Fibroblast of mammary gland (primary cell): ENCODE data around the gene DHX15.
"Not testable (repeated sequence)": the region's sequence is repeated elsewhere in the genome, so short reads cannot be mapped to it uniquely, and the experiment has no call there.

ENCODE experiments used
- DNase-seq: peaks from one replicate; pipeline ENCODE4 v3.0.0-alpha.2; 2010; ENCODE audit warnings: low read depth
- H3K4me3 ChIP-seq: 2 replicates; pipeline ENCODE4 v1.5.1; 2011; ENCODE audit warnings: low read depth, mild to moderate bottlenecking, low read length, moderate library complexity; ENCODE audit not compliant: control insufficient read depth
- TF ChIP-seq, protein P1 (sequence below): conservative IDR thresholded peaks from 2 replicates; pipeline ENCODE4 v1.5.1; 2011; ENCODE audit warnings: low read depth, low read length, inconsistent platforms; ENCODE audit not compliant: control insufficient read depth, insufficient read depth

DHX15 gene

DNA sequence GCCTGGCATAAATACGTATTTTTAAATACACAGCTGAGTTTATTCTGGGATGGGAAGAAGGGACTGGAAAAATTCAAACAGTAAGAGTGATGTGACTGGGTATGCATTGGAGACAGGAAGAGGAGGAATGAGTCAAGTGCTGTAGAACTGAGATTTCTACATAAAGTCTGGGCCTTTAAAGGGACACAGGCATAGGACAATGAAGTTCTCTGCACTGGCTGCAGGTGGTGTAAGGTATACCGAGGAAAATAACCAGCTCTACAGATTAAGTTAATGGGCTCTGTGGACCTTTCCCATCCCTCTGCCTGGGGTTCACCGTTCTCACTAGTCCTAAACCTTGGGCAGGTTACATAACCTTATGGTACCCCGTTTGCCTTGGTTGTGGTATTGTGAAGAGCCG lies 68.7 kb downstream of the DHX15 start:
- DNase-seq = no peak
- no peak overlapping the region for H3K4me3 ChIP-seq
- TF ChIP-seq, protein P1, sequence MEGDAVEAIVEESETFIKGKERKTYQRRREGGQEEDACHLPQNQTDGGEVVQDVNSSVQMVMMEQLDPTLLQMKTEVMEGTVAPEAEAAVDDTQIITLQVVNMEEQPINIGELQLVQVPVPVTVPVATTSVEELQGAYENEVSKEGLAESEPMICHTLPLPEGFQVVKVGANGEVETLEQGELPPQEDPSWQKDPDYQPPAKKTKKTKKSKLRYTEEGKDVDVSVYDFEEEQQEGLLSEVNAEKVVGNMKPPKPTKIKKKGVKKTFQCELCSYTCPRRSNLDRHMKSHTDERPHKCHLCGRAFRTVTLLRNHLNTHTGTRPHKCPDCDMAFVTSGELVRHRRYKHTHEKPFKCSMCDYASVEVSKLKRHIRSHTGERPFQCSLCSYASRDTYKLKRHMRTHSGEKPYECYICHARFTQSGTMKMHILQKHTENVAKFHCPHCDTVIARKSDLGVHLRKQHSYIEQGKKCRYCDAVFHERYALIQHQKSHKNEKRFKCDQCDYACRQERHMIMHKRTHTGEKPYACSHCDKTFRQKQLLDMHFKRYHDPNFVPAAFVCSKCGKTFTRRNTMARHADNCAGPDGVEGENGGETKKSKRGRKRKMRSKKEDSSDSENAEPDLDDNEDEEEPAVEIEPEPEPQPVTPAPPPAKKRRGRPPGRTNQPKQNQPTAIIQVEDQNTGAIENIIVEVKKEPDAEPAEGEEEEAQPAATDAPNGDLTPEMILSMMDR = no peak

DNA sequence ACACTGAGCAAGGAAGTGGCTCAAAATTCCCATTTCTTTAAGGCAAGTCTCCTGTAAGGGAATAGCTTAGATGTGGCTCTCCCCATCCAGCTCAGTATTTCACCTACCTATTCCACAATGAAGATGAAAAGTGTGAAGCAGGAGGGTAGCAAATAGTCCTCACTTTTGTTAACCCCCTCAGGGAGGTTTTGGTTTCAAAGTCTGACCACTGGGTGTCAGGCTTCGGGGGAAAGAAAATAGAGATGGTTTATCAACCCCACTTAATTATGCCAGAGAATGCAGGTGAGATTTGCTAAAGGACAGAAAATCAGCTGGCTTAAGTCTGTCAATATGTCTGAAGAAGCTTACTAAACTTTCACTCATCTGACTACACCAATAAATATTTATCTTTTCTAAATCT lies 69.5 kb downstream of the DHX15 start:
- TF ChIP-seq, protein P1 = peak; percentile 39
- H3K4me3 ChIP-seq = no peak overlapping the region
- DNase-seq = no peak

DNA sequence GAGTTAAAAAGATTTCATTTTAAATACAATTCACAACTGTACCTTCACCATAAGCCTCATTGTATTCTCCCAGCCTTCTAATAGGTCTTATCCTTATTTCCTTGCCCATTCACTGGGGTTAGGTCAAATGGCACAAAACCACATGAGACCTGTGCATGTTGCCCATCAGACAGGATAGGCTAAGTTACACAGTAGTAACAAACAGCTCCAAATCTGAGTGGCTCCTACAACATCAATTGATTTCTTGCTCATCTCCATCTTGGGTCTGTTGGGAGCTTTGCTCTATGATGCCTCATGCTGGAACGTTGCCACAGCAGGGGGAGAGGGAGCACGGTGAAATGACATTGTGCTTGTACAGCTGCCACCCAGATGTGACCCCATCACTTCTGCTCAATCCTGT lies 70.6 kb downstream of the DHX15 start:
- no peak overlapping the region for H3K4me3 ChIP-seq
- DNase-seq = no peak
- TF ChIP-seq, protein P1 = no peak

DNA sequence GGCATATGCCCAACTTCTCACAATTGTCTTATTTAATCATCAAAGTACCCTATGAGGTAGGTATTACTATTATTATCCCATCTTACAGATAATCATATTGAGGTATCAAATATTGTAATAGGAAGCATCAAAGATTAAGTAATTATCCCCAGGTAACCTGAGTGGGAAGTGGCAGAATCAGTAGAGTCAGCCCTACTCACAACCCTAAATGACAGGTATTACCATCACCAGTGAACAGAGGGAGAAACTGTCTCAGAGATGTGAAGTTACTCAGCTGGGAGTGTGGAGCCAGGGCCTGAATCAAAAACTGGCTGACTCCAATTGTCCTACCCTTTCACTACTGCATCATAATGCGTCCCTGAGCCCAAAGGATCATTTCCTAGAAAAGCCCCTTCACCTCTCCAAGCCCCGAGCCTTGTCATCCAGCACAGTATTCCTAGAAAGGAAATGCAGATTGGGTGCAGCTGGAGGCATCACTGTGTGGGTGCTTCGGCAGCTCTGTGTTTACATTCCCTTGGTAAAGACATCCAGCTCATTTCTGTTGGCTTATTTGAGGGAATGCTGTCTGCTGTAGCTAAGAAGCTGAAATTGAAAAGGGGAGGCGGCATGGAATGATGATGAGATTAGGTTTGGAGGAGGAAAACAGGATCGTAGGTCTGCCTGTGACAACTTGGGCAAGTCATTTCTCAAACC lies 72.8 kb downstream of the DHX15 start:
- no peak overlapping the region for H3K4me3 ChIP-seq
- TF ChIP-seq, protein P1 = no peak
- DNase-seq = no peak

DNA sequence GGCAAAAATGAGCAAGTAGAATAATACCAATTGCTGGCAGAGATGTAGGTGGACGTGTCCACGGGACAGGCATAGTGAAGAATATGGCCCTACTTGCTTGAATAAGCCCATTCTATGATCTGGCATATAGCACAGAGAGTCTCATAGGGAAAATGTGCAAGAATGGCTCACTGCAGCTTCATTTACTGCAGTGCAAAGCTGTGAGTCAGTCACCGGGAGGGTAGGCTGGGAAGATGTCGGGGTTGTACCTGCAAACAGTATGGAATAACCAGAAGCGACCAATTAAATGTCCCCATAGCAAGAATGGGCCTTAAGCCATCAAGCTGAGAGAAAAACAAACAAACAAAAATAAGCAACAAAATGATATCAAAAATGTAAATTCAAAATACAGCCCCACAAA lies 74.3 kb downstream of the DHX15 start:
- no peak for DNase-seq
- no peak overlapping the region for H3K4me3 ChIP-seq
- TF ChIP-seq, protein P1 = no peak

DNA sequence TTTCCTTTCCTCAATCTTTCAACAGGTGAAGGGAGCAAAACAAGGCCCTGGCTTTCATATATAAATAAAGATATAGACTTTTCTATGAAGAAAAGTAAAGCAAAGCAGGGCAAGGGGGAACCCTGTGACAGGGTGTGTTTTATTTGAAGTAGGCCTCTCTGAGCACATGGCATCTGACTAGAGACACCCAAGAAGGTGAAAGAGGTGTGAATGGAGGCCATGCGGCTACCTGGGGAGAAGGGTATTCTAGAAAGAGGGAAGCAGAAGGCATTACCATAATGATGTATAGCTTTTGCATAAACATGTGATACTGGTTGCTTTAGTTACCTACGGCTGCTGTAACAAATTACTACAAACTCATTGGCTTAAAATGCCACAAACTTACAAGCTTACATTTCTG lies 75.8 kb downstream of the DHX15 start:
- TF ChIP-seq, protein P1 = no peak
- H3K4me3 ChIP-seq = no peak overlapping the region
- DNase-seq = no peak

DNA sequence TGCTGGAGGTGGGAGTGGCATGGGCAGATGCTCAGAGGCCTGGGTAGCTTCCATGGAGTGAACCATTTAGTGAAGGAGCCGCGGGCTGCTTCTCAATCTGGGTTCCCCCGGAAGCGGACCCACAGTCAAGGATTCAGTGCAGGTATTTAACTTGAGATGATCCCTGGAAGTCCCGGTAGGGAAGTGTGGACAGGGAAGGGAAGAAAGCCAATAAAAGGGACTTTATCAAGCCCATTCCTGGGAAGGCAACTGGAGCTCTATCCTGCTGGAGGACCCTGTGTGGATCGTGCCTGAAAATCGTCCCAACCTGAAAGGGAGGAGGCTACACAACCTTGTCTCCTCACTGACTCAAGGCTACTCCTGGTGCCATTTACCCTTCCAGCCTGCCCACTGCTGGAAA lies 76.9 kb downstream of the DHX15 start:
- TF ChIP-seq, protein P1 = no peak
- no peak overlapping the region for H3K4me3 ChIP-seq
- DNase-seq = no peak

DNA sequence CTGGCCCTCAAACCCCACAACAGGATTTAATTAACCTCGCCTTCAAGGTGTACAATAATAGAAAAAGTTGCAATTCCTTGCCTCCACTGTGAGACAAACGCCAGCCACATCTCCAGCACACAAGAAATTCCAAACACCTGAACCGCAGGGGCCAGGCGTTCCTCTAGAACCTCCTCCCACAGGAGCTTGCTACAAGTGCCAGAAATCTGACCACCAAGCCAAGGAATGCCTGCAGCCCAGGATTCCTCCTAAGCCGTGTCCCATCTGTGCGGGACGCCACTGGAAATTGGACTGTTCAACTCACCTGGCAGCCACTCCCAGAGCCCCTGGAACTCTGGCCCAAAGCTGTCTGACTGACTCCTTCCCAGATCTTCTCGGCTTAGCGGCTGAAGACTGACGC lies 81.3 kb downstream of the DHX15 start:
- H3K4me3 ChIP-seq, DNase-seq: not testable (repeated sequence)
